NT2/D1 (cell line): ENCODE measurements around the gene STON1.

ENCODE experiments used
- SUZ12 ChIP-seq: IDR thresholded peaks from 2 replicates; pipeline ENCODE4 v1.6.1; 2011; ENCODE audit not compliant: insufficient read length, insufficient read depth; ENCODE audit errors: extremely low read depth
- YY1 ChIP-seq: IDR thresholded peaks from 2 replicates; pipeline ENCODE4 v1.6.1; 2011; ENCODE audit not compliant: insufficient read length, insufficient read depth

DNA sequence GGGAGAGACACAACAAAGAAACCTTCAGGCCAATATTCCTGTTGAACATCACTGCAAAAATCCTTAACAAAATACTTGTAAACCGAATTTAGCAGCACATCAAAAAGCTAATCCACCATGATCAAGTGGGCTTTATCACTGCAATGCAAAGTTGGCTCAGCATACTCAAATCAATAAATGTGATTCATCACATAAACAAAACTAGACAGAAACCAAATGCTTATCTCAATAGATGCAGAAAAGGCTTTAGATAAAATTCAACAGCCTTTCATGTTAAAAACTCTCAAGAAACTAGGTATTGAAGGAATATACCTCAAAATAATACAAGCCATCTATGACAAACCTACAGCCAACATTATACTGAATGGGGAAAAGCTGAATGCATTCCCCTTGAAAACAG is 108.3 kb downstream of the STON1 start:
- no peak for TF ChIP-seq YY1
- no peak for TF ChIP-seq SUZ12
